SK-N-SH (cell line): ENCODE data around the gene SNTG2. TPM values are rescaled to one million over a fixed set of nuclear protein-coding genes. Genes with fewer than 3 reads are reported as not detected.

Experiments
- CTCF ChIA-PET: fragments of 300-600, 350-600 bp; formaldehyde crosslinking; extraction: SDS; loops from one replicate; lab custom pipeline; 2021; lab: Yijun Ruan, JAX
- POLR2A ChIA-PET: fragments of 350-600 bp; sonication (Branson Sonifier 250); formaldehyde crosslinking; extraction: SDS; loops from one replicate; lab custom pipeline; 2020; ENCODE audit warnings: antibody characterized with exemption, inconsistent platforms; lab: Yijun Ruan, JAX
- DNase-seq: peaks from one replicate; pipeline ENCODE4 v3.0.0; 2012
- H2AFZ ChIP-seq: fragments of 200-600 bp; sonication (generic); 2 replicates; pipeline ENCODE4 v1.8.1; 2016; ENCODE audit warnings: antibody characterized with exemption, mild to moderate bottlenecking, low read depth
- H3F3A ChIP-seq: fragments of 200-600 bp; sonication (generic); replicated peaks from 2 replicates; pipeline ENCODE3; 2016; ENCODE audit warnings: antibody characterized with exemption, mild to moderate bottlenecking; ENCODE audit not compliant: insufficient read depth
- H3K27ac ChIP-seq, 2 experiments: fragments of 200-500 bp in 1 of 2; fragments of 200-600 bp in 1 of 2; sonication (Bioruptor generic) in 1 of 2; sonication (generic), shearing (Covaris generic) in 1 of 2; 2 replicates each; pipeline versions ENCODE4 v1.5.1 to v1.6.1; 2014 to 2016; ENCODE audit warnings: low read depth in 2 of 2, inconsistent platforms in 1 of 2, low read length in 1 of 2, mild to moderate bottlenecking in 1 of 2, mixed read lengths in 1 of 2
- H3K27me3 ChIP-seq: fragments of 200-600 bp; sonication (generic), shearing (Covaris generic); 2 replicates; pipeline ENCODE4 v1.6.1; 2016; ENCODE audit warnings: mixed run types; ENCODE audit not compliant: insufficient read depth
- H3K36me3 ChIP-seq, 2 experiments: fragments of 200-500 bp in 1 of 2; fragments of 200-600 bp in 1 of 2; sonication (Bioruptor generic) in 1 of 2; sonication (generic) in 1 of 2; replicated peaks in 1 of 2; 2 replicates each; pipeline versions ENCODE3 to v1.5.1; 2014 to 2016; ENCODE audit warnings: low read length in 1 of 2, mild to moderate bottlenecking in 1 of 2; ENCODE audit not compliant: insufficient read depth in 2 of 2, control insufficient read depth in 1 of 2
- H3K4me1 ChIP-seq, 2 experiments: fragments of 200-500 bp in 1 of 2; fragments of 200-600 bp in 1 of 2; sonication (Bioruptor generic) in 1 of 2; sonication (generic), shearing (Covaris generic) in 1 of 2; 2 replicates each; pipeline versions ENCODE4 v1.5.1 to v1.6.1; 2014 to 2016; ENCODE audit warnings: low read depth in 1 of 2, low read length in 1 of 2, mixed run types in 1 of 2; ENCODE audit not compliant: insufficient read depth in 2 of 2, control insufficient read depth in 1 of 2
- H3K4me2 ChIP-seq: fragments of 200-600 bp; sonication (generic), shearing (Covaris generic); 2 replicates; pipeline ENCODE4 v1.6.1; 2017; ENCODE audit warnings: mixed run types
- H3K4me3 ChIP-seq, 2 experiments: fragments of 200-500 bp in 1 of 2; fragments of 200-600 bp in 1 of 2; sonication (Bioruptor generic) in 1 of 2; sonication (generic), shearing (Covaris generic) in 1 of 2; 2 replicates each; pipeline versions ENCODE4 v1.5.1 to v1.8.1; 2014 to 2016; ENCODE audit warnings: low read depth in 2 of 2, inconsistent platforms in 1 of 2, low read length in 1 of 2, mild to moderate bottlenecking in 1 of 2, mixed read lengths in 1 of 2, moderate library complexity in 1 of 2
- H3K79me2 ChIP-seq: fragments of 200-600 bp; sonication (generic); 2 replicates; pipeline ENCODE4 v1.8.1; 2017; ENCODE audit warnings: mild to moderate bottlenecking; ENCODE audit not compliant: insufficient read depth
- H3K9ac ChIP-seq: fragments of 200-600 bp; sonication (generic); 2 replicates; pipeline ENCODE4 v1.6.1; 2017; ENCODE audit warnings: mixed run types
- H3K9me2 ChIP-seq: fragments of 200-600 bp; sonication (generic); 2 replicates; pipeline ENCODE4 v1.6.1; 2017; ENCODE audit warnings: mixed run types
- H3K9me3 ChIP-seq: fragments of 200-600 bp; sonication (generic); 2 replicates; pipeline ENCODE4 v1.6.1; 2017; ENCODE audit warnings: mixed run types, mild to moderate bottlenecking, moderate library complexity
- H4K20me1 ChIP-seq: fragments of 200-600 bp; sonication (generic); 2 replicates; pipeline ENCODE4 v1.6.1; 2017; ENCODE audit warnings: mild to moderate bottlenecking, mixed run types; ENCODE audit not compliant: insufficient read depth
- EP300 ChIP-seq, 2 experiments: IDR thresholded peaks; 2 replicates each; pipeline versions ENCODE4 v1.4.0 to v1.6.1; 2012; ENCODE audit warnings: borderline replicate concordance in 1 of 2, low read depth in 1 of 2, low read length in 1 of 2
- EZH2phosphoT487 ChIP-seq: fragments of 200-600 bp; sonication (generic); IDR thresholded peaks from 2 replicates; pipeline ENCODE4 v1.6.1; 2017; ENCODE audit warnings: low read depth, mixed run types, mild to moderate bottlenecking, antibody characterized with exemption, moderate library complexity, borderline replicate concordance
- FOXJ3 ChIP-seq: sonication (generic); formaldehyde crosslinking; IDR thresholded peaks from 2 replicates; pipeline ENCODE4 v1.5.1; 2020; ENCODE audit warnings: mild to moderate bottlenecking, missing genetic modification reagents
- MAX ChIP-seq: IDR thresholded peaks from 2 replicates; pipeline ENCODE4 v1.4.0; 2012; ENCODE audit warnings: low read depth
- MXI1 ChIP-seq: IDR thresholded peaks from 2 replicates; pipeline ENCODE4 v1.6.1; 2012; ENCODE audit warnings: mild to moderate bottlenecking, low read depth, low read length, improper control_type of control experiment
- NRF1 ChIP-seq: IDR thresholded peaks from 2 replicates; pipeline ENCODE4 v1.6.1; 2012; ENCODE audit warnings: low read depth, mild to moderate bottlenecking, low read length
- POLR2AphosphoS5 ChIP-seq: IDR thresholded peaks from 2 replicates; pipeline ENCODE4 v1.6.1; 2012; ENCODE audit warnings: low read depth, low read length
- RAD21 ChIP-seq: IDR thresholded peaks from 2 replicates; pipeline ENCODE4 v1.6.1; 2012; ENCODE audit warnings: mild to moderate bottlenecking, low read length
- REST ChIP-seq: IDR thresholded peaks from 2 replicates; pipeline ENCODE4 v1.6.1; 2012; ENCODE audit warnings: mild to moderate bottlenecking, low read depth, low read length, moderate library complexity
- SMC3 ChIP-seq: IDR thresholded peaks from 2 replicates; pipeline ENCODE4 v1.6.1; 2012; ENCODE audit warnings: low read depth, low read length, improper control_type of control experiment
- TAF1 ChIP-seq: IDR thresholded peaks from 2 replicates; pipeline ENCODE4 v1.6.1; 2012; ENCODE audit warnings: low read depth, mild to moderate bottlenecking, low read length, moderate library complexity, borderline replicate concordance
- USF1 ChIP-seq: IDR thresholded peaks from 2 replicates; pipeline ENCODE4 v1.4.0; 2012; ENCODE audit warnings: low read depth, borderline replicate concordance
- USF2 ChIP-seq: fragments of 150-350 bp; IDR thresholded peaks from 2 replicates; pipeline ENCODE4 v1.6.1; 2017; ENCODE audit warnings: antibody characterized with exemption, low read length, low read depth, borderline replicate concordance
- WGBS: methylation state at CpG from one replicate; pipeline ENCODE4 v1.1.6; 2017; ENCODE audit warnings: low lambda C conversion rate; 5-methylcytosine and 5-hydroxymethylcytosine counted together
- polyA plus RNA-seq, 3 experiments: library from polyadenylated mRNA; depleted of rRNA; stranded (reverse); fragments of >200 nt; gene quantifications; 2 replicates each; pipeline ENCODE4 v1.2.3, GENCODE V29; 2012

The SNTG2 gene
- polyA plus RNA-seq, 1 of the 3 experiments (the other 2 are of a cell fraction), result not detected

- POLR2A ChIA-PET, result no interaction called here
- TF ChIP-seq MAX (no peak), FOXJ3 (no peak), MXI1 (no peak), USF2 (no peak), POLR2AphosphoS5 (no peak), TAF1 (no peak), NRF1 (no peak), REST (no peak), RAD21 (no peak), EP300 (IDR thresholded peaks at IDR 0.05; ENCODE audit: borderline replicate concordance in 1 of 2, low read depth in 1 of 2, low read length in 1 of 2) (no peak), SMC3 (no peak), EZH2phosphoT487 (no peak), USF1 (no peak)
Measured at GRCh38 chr2:1266351-1266750, 315.7 kb downstream of the SNTG2 start.

More at GRCh38 chr2:1266351-1266750, 315.7 kb downstream of the SNTG2 start:
- H3K27me3 ChIP-seq, result no peaks in the 10 kb centered on the region
- CTCF ChIA-PET, result interaction anchor here (1.4 kb wide), 1 partner anchor 18 kb away, joined by 4 read pairs; no protein-coding TSS in a partner anchor
- H3K36me3 ChIP-seq, result no peaks in the 10 kb centered on the region
- no peaks in the 10 kb centered on the region for H4K20me1 ChIP-seq
- no peaks in the 10 kb centered on the region for H3K9me2 ChIP-seq
- peaks cover 0 to 6% of the 10 kb centered on the region in 2 experiments; a peak in 1 of 4 replicates for H3K4me1 ChIP-seq
- H3K4me3 ChIP-seq, result no peak overlapping the region
- 41% methylated on average over 12 of the region's 12 CpGs for WGBS
- no peak overlapping the region for H3K4me2 ChIP-seq
- H3K9me3 ChIP-seq, result no peaks in the 10 kb centered on the region
- no peaks in the 10 kb centered on the region for H3K79me2 ChIP-seq
- H2AFZ ChIP-seq, result no peak overlapping the region
- no peak for DNase-seq
- H3K27ac ChIP-seq, result no peak overlapping the region
- no peak overlapping the region for H3K9ac ChIP-seq
- H3F3A ChIP-seq, result no peaks in the 10 kb centered on the region
